Thyroid gland (tissue), 4 donors: ENCODE measurements around the gene CTSH. TPM values are rescaled to one million over a fixed set of nuclear protein-coding genes. Genes with fewer than 3 reads are reported as not detected.

Experiments
- DNase-seq, 2 donors: peaks; one replicate each; pipeline ENCODE4 v3.0.0-alpha.2; 2019
- H3K27ac ChIP-seq, 3 donors: fragments of 200-600 bp; sonication (generic); 1 replicate in 2 of 3; 2 replicates in 1 of 3; pipeline ENCODE4 v1.5.1; 2016 to 2019; ENCODE audit warnings: mild to moderate bottlenecking in 1 of 3, moderate library complexity in 1 of 3
- H3K27me3 ChIP-seq: fragments of 200-600 bp; sonication (generic); one replicate; pipeline ENCODE4 v1.5.1; 2019
- H3K36me3 ChIP-seq, 2 donors: fragments of 200-600 bp; sonication (generic); one replicate each; pipeline ENCODE4 v1.5.1; 2016 to 2019
- H3K4me1 ChIP-seq, 2 donors: fragments of 200-600 bp; sonication (generic); one replicate each; pipeline ENCODE4 v1.5.1; 2017 to 2019
- H3K4me3 ChIP-seq, 3 donors: fragments of 200-600 bp; sonication (generic); replicated peaks in 1 of 3; 1 replicate in 2 of 3; 2 replicates in 1 of 3; pipeline ENCODE4 v1.5.1; 2016; ENCODE audit warnings: mild to moderate bottlenecking in 1 of 3
- H3K9me3 ChIP-seq: fragments of 200-600 bp; sonication (generic); one replicate; pipeline ENCODE4 v1.5.1; 2017
- CTCF ChIP-seq, 6 experiments: fragments of 200-600 bp in 3 of 6; fragments of 450-650 bp in 3 of 6; sonication (generic) in 3 of 6; IDR thresholded peaks; one replicate each; pipeline ENCODE4 v1.5.1; 2016 to 2019; ENCODE audit warnings: antibody characterized with exemption in 6 of 6, mild to moderate bottlenecking in 2 of 6, inconsistent platforms in 1 of 6, moderate library complexity in 1 of 6
- POLR2A ChIP-seq, 2 donors: fragments of 450-650 bp; IDR thresholded peaks; one replicate each; pipeline ENCODE4 v1.6.1; 2017; ENCODE audit warnings: antibody characterized with exemption in 2 of 2, mild to moderate bottlenecking in 2 of 2, moderate library complexity in 1 of 2
- WGBS, 2 donors: methylation state at CpG; one replicate each; pipeline ENCODE4 v1.1.5; 2017; 5-methylcytosine and 5-hydroxymethylcytosine counted together
- intact Hi-C: fragments of 100-400 bp; cut with DNase I; formaldehyde crosslinking; loops from one replicate; pipeline ENCODE4 v1.15.1; 2023
- total RNA-seq, 4 donors: library from RNA; depleted of rRNA; stranded (reverse); fragments of >200 nt; gene quantifications; one replicate each; pipeline ENCODE4 v1.2.3, GENCODE V29; 2016

The CTSH gene
- total RNA-seq, 4 donors from 2014 or later = 91.1 to 123 (median 110) TPM

- intact Hi-C loops = no loop called here
- Histone ChIP-seq H3K9me3 (no peaks in the 10 kb centered on the region), H3K27me3 (no peaks in the 10 kb centered on the region), H3K4me3 (no peak overlapping the region), H3K36me3 (no peaks in the 10 kb centered on the region), H3K27ac (no peak overlapping the region), H3K4me1 (no peaks in the 10 kb centered on the region)
- DNase-seq = no peak
- 73 to 83% methylated on average over 10 of the region's 10 CpGs for WGBS, 2 donors
- TF ChIP-seq CTCF (IDR thresholded peaks at IDR 0.05) (no peak), POLR2A (IDR thresholded peaks at IDR 0.05) (no peak)
These were observed 37.9 kb upstream of the CTSH start for GRCh38 chr15:78982736-78983135.

- WGBS, 2 donors = 95% methylated on average over 10 to 11 of the region's 11 CpGs
- no peak overlapping the region for H3K27ac ChIP-seq
- no peaks in the 10 kb centered on the region for H3K36me3 ChIP-seq
- intact Hi-C loops = no loop called here
- no peak for DNase-seq
- no peaks in the 10 kb centered on the region for H3K9me3 ChIP-seq
- TF ChIP-seq CTCF (IDR thresholded peaks at IDR 0.05) (no peak), POLR2A (IDR thresholded peaks at IDR 0.05) (no peak)
- no peak overlapping the region for H3K4me3 ChIP-seq
- H3K27me3 ChIP-seq = no peaks in the 10 kb centered on the region
- no peaks in the 10 kb centered on the region for H3K4me1 ChIP-seq
These were observed 36.9 kb upstream of the CTSH start for GRCh38 chr15:78981532-78982313.

- intact Hi-C loops = no loop called here
- TF ChIP-seq POLR2A (IDR thresholded peaks at IDR 0.05) (no peak), CTCF (IDR thresholded peaks at IDR 0.05) (peak; percentile 18 to 61 (median 53))
These were observed 34.8 kb upstream of the CTSH start for GRCh38 chr15:78979456-78980320.

GRCh38 chr15:78978601-78979179 lies 33.8 kb upstream of the CTSH start:
- H3K27ac ChIP-seq = no peak overlapping the region
- H3K4me3 ChIP-seq = no peak overlapping the region
- WGBS, 2 donors = 90% methylated on average over 18 to 19 of the region's 19 CpGs
- no peaks in the 10 kb centered on the region for H3K9me3 ChIP-seq
- no peaks in the 10 kb centered on the region for H3K4me1 ChIP-seq
- no peaks in the 10 kb centered on the region for H3K27me3 ChIP-seq
- TF ChIP-seq POLR2A (IDR thresholded peaks at IDR 0.05) (no peak), CTCF (IDR thresholded peaks at IDR 0.05) (no peak)
- intact Hi-C loops = no loop called here
- no peaks in the 10 kb centered on the region for H3K36me3 ChIP-seq
- no peak for DNase-seq

More at GRCh38 chr15:78979456-78980320, 34.8 kb upstream of the CTSH start:
- Histone ChIP-seq H3K27me3 (no peaks in the 10 kb centered on the region), H3K4me1 (no peaks in the 10 kb centered on the region), H3K9me3 (no peaks in the 10 kb centered on the region), H3K4me3 (no peak overlapping the region), H3K27ac (no peak overlapping the region), H3K36me3 (no peaks in the 10 kb centered on the region)
- WGBS, 2 donors = 60 to 66% methylated on average over 15 to 16 of the region's 17 CpGs
- DNase-seq = peak; percentile 63 to 69
